ENCODE results near the gene WDR89.

GRCh38 chr14:63686926-63687325 is 45.3 kb upstream of the WDR89 start:
- TF ChIP-seq YY1 (IDR thresholded peaks at IDR 0.05; ENCODE audit: insufficient read depth, insufficient read length): no peak
- no peak for TF ChIP-seq SUZ12 (IDR thresholded peaks at IDR 0.05; ENCODE audit: extremely low read depth, insufficient read depth, insufficient read length)

Measured in NT2/D1 (cell line).